Heart left ventricle (tissue), 16 donors: Measurements from ENCODE around the gene PRSS21. TPM values are rescaled to one million over a fixed set of nuclear protein-coding genes. Genes with fewer than 3 reads are reported as not detected.
A peak's percentile ranks its signal among the peaks of the same experiment; 100 is the strongest.

Experiments used
- ATAC-seq, 4 donors: fragments of 200-7000 bp; cut with Tn5 transposase; one replicate each; pipeline ENCODE4 v1.9.1; 2020 to 2022; ENCODE audit warnings: moderate library complexity in 4 of 4, mild to moderate bottlenecking in 3 of 4, moderate number of reproducible peaks in 1 of 4
- DNase-seq, 5 donors: peaks; one replicate each; pipeline ENCODE4 v3.0.0-alpha.2; 2020
- H3K27ac ChIP-seq, 12 donors: fragments of 200-600 bp; sonication (generic) in 4 of 12; one replicate each; pipeline versions ENCODE4 v1.5.0 to v1.8.0; 2016 to 2022; ENCODE audit warnings: mild to moderate bottlenecking in 2 of 12
- H3K27me3 ChIP-seq, 9 donors: fragments of 200-600 bp; sonication (generic) in 2 of 9; one replicate each; pipeline versions ENCODE4 v1.5.1 to v1.8.0; 2016 to 2022; ENCODE audit warnings: mild to moderate bottlenecking in 3 of 9
- H3K36me3 ChIP-seq, 9 donors: fragments of 200-600 bp; sonication (generic) in 2 of 9; one replicate each; pipeline versions ENCODE4 v1.5.0 to v1.8.0; 2018 to 2022; ENCODE audit warnings: mild to moderate bottlenecking in 2 of 9
- H3K4me1 ChIP-seq, 12 donors: fragments of 200-600 bp; sonication (generic) in 4 of 12; one replicate each; pipeline versions ENCODE4 v1.5.0 to v1.8.0; 2016 to 2022; ENCODE audit warnings: mild to moderate bottlenecking in 3 of 12
- H3K4me3 ChIP-seq, 12 donors: fragments of 200-600 bp; sonication (generic) in 4 of 12; one replicate each; pipeline versions ENCODE4 v1.5.0 to v1.8.0; 2017 to 2022; ENCODE audit warnings: mild to moderate bottlenecking in 9 of 12, moderate library complexity in 4 of 12
- H3K9me3 ChIP-seq, 12 donors: fragments of 200-600 bp; sonication (generic) in 4 of 12; one replicate each; pipeline versions ENCODE4 v1.5.0 to v1.8.0; 2016 to 2022; ENCODE audit warnings: mild to moderate bottlenecking in 1 of 12
- POLR2A ChIP-seq, 2 donors: fragments of 450-650 bp; IDR thresholded peaks; one replicate each; pipeline ENCODE4 v1.6.1; 2017; ENCODE audit warnings: antibody characterized with exemption in 2 of 2, mild to moderate bottlenecking in 2 of 2, moderate library complexity in 2 of 2
- WGBS, 4 donors: extraction: QIAGEN DNeasy Blood & Tissue Kit in 2 of 4; methylation state at CpG; one replicate each; pipeline versions ENCODE4 v1.1.5 to v1.1.7; 2013 to 2018; 5-methylcytosine and 5-hydroxymethylcytosine counted together
- intact Hi-C, 10 donors: fragments of 100-400 bp; cut with DNase I; formaldehyde crosslinking; loops; one replicate each; pipeline versions ENCODE4 v1.11.1 to v1.14.2; 2022
- polyA plus RNA-seq, 2 donors: library from polyadenylated mRNA; stranded (reverse); fragments of 200-250 nt; gene quantifications; one replicate each; pipeline ENCODE4 v1.2.3, GENCODE V29; 2013
- total RNA-seq, 9 donors: library from RNA; depleted of rRNA in 2 of 9; stranded (reverse); fragments of >200 nt in 2 of 9; fragmentation: NEBNext Ultra II Directional in 3 of 9; extraction: Animal tissue kit (Norgen Biotek cat#: 25700) in 3 of 9; gene quantifications; one replicate each; pipeline versions ENCODE4 v1.1.0 to v1.2.4, GENCODE V29; 2016 to 2023
- TF ChIP-seq, protein P1 (sequence below), 12 donors: fragments of 200-600 bp; sonication (generic) in 4 of 12; IDR thresholded peaks; one replicate each; pipeline versions ENCODE4 v1.5.0 to v1.8.0; 2018 to 2022; ENCODE audit warnings: antibody characterized with exemption in 12 of 12, mild to moderate bottlenecking in 5 of 12
- donor health status: ischemic (EF 13 %, LVEDD 7.1; RV severe dilation, severe dysfunction).
- donor health status: healthy with polysubstance abuse.
- donor health status: DM: no; HTN: yes; CAD: no.
- donor health status: DM: no; HTN: no; CAD: no.
- donor health status: ischemic (EF 25% LVEDD 6.9; RV normal size, moderate dysfunction).
- donor health status: ischemic (EF 25% LVEDD 5.7; RV mildly dilated, moderate dysfunction).
- donor health status: healthy.
- donor health status: DM: yes; HTN: yes; CAD: no.
- donor health status: ischemic (EF 35%, LVEDD 5.7; RV mildly dilated, moderate dysfunction).
- donor health status: nonischemic (EF 11% LVEDD 7.7; RV severe dilation, severe dysfunction).
- donor health status: DM: yes; HTN: yes; CAD: no.
- donor health status: PGD.
- donor health status: ischemic (EF 29% LVEDD 5.4; RV normal size, mild dysfunction).
- donor health status: nonischemic (EF 23%, LVEDD 6.1; RV moderate dilation, normal function).

PRSS21 gene
- total and polyA plus RNA-seq, 11 donors: not detected

DNA sequence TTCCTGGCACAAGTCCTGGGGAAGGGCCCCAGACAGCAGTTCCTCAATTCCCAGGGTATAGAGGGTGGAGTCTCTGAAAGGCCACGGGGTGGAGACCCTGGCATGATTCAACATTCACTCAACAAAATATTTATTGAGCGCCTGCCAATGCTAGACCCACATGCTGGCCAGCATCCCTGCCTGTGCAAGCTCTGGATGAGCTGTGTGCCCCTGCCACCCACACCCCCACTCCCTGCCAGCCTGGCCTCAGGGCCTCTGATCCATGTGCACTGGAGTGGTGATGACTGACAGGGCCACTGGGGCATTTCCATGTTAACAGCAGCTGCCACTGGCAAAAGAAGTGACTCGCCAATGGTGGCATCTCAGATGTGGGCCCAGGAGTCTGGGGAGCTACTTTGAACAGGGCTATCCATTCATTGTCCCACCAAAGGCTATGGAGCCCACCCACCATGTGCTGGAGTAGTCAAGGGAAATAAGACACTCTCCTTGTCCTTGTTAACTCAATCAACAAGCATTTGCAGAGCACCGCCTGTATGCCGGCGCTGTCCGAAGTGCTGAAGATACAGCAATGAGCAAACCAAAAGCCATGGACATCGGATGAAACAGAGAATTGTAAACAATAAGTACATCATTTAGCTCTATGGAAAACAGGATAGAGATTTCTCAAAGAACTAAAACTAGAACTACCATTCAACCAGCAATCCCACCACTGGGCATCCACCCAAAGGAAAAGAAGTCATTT lies 44.0 kb downstream of the PRSS21 start:
- Histone ChIP-seq H3K27ac (no peak overlapping the region), H3K4me1 (peaks cover 0 to 8% (median 0%) of the 10 kb centered on the region in 12 donors), H3K27me3 (peaks cover 13 to 67% (median 30%) of the 10 kb centered on the region in 9 donors), H3K36me3 (no peaks in the 10 kb centered on the region), H3K4me3 (no peak overlapping the region), H3K9me3 (peaks cover 0 to 12% (median 0%) of the 10 kb centered on the region in 12 donors)
- TF ChIP-seq POLR2A (IDR thresholded peaks at IDR 0.05): no peak
- TF ChIP-seq, protein P1, sequence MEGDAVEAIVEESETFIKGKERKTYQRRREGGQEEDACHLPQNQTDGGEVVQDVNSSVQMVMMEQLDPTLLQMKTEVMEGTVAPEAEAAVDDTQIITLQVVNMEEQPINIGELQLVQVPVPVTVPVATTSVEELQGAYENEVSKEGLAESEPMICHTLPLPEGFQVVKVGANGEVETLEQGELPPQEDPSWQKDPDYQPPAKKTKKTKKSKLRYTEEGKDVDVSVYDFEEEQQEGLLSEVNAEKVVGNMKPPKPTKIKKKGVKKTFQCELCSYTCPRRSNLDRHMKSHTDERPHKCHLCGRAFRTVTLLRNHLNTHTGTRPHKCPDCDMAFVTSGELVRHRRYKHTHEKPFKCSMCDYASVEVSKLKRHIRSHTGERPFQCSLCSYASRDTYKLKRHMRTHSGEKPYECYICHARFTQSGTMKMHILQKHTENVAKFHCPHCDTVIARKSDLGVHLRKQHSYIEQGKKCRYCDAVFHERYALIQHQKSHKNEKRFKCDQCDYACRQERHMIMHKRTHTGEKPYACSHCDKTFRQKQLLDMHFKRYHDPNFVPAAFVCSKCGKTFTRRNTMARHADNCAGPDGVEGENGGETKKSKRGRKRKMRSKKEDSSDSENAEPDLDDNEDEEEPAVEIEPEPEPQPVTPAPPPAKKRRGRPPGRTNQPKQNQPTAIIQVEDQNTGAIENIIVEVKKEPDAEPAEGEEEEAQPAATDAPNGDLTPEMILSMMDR (IDR thresholded peaks at IDR 0.05): no peak
- intact Hi-C loops: loop anchor here in 1 of 10 donors (10.0 kb wide), 1 partner anchor 76 kb away; the partner anchor contains the start of gene PRSS33
- no peak for DNase-seq
- WGBS, 4 donors: 68 to 72% (median 69%) methylated on average over 6 to 8 of the region's 8 CpGs
- no peak for ATAC-seq

DNA sequence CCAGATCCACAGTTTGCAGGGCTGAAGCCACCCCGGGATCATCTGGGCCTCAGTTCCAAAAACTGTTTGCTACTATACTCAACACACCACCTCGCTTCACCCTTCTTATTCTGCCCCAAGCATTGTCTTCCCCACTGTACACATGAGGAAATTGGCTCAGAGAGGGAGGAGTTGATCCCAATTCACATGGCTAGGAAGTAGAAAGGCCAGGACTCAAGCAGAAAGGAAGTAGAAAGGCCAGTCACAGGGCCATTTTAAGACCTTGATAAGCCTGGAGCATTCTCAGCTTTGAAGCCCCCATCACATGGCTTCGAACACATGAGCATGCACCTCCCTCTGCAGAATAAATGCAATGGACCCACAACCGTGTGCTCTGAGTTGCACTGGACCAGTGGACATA lies 48.6 kb downstream of the PRSS21 start:
- no peak for ATAC-seq
- intact Hi-C loops: loop anchor here in 1 of 10 donors (10.0 kb wide), 1 partner anchor 81 kb away; the partner anchor contains the start of gene PRSS33
- Histone ChIP-seq H3K4me1 (peaks cover 0 to 16% (median 3%) of the 10 kb centered on the region in 12 donors), H3K9me3 (peaks cover 0 to 11% (median 0%) of the 10 kb centered on the region in 12 donors), H3K4me3 (no peak overlapping the region), H3K27ac (no peak overlapping the region), H3K27me3 (peaks cover 0 to 33% (median 3%) of the 10 kb centered on the region in 9 donors), H3K36me3 (no peaks in the 10 kb centered on the region)
- WGBS, 4 donors: 62 to 75% (median 68%) methylated on average over 4 of the region's 4 CpGs
- TF ChIP-seq, protein P1 (IDR thresholded peaks at IDR 0.05): no peak
- no peak for TF ChIP-seq POLR2A (IDR thresholded peaks at IDR 0.05)
- no peak for DNase-seq

DNA sequence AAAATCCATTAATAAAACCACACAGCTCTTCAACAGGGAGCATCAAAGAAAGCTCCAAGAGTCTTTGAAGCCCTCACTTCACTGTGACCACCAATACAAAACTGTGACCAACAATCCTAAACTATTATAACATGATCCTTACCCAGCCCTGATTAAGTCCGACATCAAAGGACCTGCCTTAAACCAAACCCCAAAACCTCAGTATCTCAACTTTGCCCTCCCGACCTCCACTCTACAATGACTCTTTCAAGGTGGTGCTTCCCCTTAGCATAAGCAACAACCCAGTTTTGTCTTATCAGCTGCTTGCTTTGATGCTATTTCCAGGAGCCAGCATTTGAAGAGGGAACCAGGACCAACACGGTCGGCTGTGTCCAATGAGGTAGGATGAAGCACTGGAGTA lies 49.4 kb downstream of the PRSS21 start:
- Histone ChIP-seq H3K27me3 (peaks cover 0 to 28% (median 0%) of the 10 kb centered on the region in 9 donors), H3K27ac (no peak overlapping the region), H3K4me1 (peaks cover 0 to 16% (median 3%) of the 10 kb centered on the region in 12 donors), H3K36me3 (no peaks in the 10 kb centered on the region), H3K4me3 (no peak overlapping the region), H3K9me3 (peaks cover 0 to 3% (median 0%) of the 10 kb centered on the region in 12 donors)
- WGBS, 4 donors: 49 to 78% (median 70%) methylated on average over 3 to 4 of the region's 4 CpGs
- DNase-seq: no peak
- intact Hi-C loops: loop anchor here in 1 of 10 donors (10.0 kb wide), 1 partner anchor 82 kb away; the partner anchor contains the start of gene PRSS33
- ATAC-seq: no peak
- no peak for TF ChIP-seq POLR2A (IDR thresholded peaks at IDR 0.05)
- TF ChIP-seq, protein P1 (IDR thresholded peaks at IDR 0.05): no peak

GRCh38 chr16:2867661-2867986 lies 50.6 kb downstream of the PRSS21 start:
- ATAC-seq: no peak
- TF ChIP-seq, protein P1 (IDR thresholded peaks at IDR 0.05): no peak
- TF ChIP-seq POLR2A (IDR thresholded peaks at IDR 0.05): no peak
- Histone ChIP-seq H3K4me3 (peak overlapping the region; percentile 47 to 84 (median 72)), H3K4me1 (peaks cover 0 to 16% (median 3%) of the 10 kb centered on the region in 12 donors), H3K27me3 (peaks cover 0 to 22% (median 0%) of the 10 kb centered on the region in 9 donors), H3K9me3 (no peaks in the 10 kb centered on the region), H3K36me3 (no peaks in the 10 kb centered on the region), H3K27ac (peak overlapping the region; percentile 88 to 98 (median 94))
- DNase-seq: peak in 1 of 5 donors; percentile 45
- intact Hi-C loops: loop anchor here in 1 of 10 donors (10.0 kb wide), 1 partner anchor 83 kb away; the partner anchor contains the start of gene PRSS33
- WGBS, 4 donors: 27 to 55% (median 44%) methylated on average over 8 of the region's 8 CpGs
